GM12865 (cell line): ENCODE data around the gene SEPTIN1.

Experiments
- DNase-seq: peaks from one replicate; pipeline ENCODE4 v3.0.0; 2010; ENCODE audit warnings: low read depth
- H3K4me3 ChIP-seq: 2 replicates; pipeline ENCODE4 v1.5.1; 2011; ENCODE audit warnings: mild to moderate bottlenecking, low read depth, low read length, control low read depth
- TF ChIP-seq, protein P1 (sequence below): IDR thresholded peaks from 2 replicates; pipeline ENCODE4 v1.5.1; 2011; ENCODE audit warnings: low read length, control low read depth, low read depth, inconsistent platforms; ENCODE audit not compliant: insufficient read depth; ENCODE audit errors: missing control alignments

SEPTIN1 gene

DNA sequence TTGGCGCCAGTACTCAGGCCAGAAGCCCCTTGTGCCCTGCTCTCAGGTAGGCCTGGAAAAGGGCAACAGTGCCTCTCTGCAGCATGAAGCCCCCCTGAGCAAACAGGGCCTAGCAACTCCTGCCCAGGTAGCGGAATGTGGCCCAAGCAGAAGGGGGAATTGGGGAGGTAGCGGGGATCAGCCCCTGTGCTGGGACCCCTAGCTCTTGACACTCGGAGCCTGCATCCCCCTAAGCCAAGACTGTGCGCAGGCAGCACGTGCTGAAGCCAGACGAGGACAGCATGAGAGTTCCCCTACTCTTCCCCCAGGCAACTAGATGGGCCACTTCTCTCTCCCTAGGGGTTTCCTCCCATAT is 26.4 kb downstream of the SEPTIN1 start:
- no peak for DNase-seq
- H3K4me3 ChIP-seq, result peak overlapping the region; percentile 96
- TF ChIP-seq, protein P1, sequence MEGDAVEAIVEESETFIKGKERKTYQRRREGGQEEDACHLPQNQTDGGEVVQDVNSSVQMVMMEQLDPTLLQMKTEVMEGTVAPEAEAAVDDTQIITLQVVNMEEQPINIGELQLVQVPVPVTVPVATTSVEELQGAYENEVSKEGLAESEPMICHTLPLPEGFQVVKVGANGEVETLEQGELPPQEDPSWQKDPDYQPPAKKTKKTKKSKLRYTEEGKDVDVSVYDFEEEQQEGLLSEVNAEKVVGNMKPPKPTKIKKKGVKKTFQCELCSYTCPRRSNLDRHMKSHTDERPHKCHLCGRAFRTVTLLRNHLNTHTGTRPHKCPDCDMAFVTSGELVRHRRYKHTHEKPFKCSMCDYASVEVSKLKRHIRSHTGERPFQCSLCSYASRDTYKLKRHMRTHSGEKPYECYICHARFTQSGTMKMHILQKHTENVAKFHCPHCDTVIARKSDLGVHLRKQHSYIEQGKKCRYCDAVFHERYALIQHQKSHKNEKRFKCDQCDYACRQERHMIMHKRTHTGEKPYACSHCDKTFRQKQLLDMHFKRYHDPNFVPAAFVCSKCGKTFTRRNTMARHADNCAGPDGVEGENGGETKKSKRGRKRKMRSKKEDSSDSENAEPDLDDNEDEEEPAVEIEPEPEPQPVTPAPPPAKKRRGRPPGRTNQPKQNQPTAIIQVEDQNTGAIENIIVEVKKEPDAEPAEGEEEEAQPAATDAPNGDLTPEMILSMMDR, result no peak

DNA sequence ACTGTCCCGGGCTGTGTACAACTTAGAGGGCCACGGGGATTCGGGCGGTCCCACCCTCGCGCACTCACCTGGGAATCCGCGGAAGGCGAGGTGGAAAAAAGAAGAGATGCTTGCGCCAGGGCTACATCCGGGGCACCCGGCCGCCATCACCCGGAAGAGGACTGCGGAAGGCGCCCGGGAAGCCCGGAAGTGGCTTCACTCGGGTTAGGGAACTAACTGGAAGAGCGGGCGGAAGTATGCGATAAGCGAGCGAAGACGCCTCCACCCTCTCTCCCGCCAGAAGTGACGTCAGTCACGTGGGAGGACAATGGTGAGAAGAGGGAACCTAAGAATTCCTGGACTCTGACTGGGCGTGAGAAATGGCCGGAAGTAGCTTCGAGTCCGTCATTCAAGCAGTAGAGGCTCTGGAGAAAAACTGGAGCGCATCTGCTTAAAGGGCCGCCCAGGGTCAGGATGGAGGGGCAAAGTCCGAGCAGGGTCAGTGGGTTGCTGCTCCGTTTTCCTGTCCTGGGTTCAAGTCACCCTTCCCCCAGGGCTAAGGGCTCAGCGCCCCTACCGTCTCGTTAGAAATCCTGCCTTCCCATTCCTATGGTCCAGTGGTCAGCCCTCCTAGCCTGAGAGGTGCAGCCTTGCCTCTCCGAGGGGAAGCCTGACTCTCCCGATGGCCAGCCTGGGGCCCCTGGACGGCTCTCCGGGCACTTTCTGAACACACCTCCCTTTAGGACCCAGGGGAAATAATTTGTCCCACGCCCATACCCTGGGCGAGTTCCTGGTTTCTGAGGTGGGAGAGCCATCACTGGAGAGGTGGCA is 27.0 kb downstream of the SEPTIN1 start, which contains the start of gene CD2BP2:
Gene CD2BP2 (minus strand): TSS at position 165 of the 810 bp plus-strand sequence. CDS start 627 bp downstream, outside the sequence.
- H3K4me3 ChIP-seq, result peak within 1 kb of the TSS; percentile 96
- DNase-seq, result peak; percentile 98
- TF ChIP-seq, protein P1, result no peak

DNA sequence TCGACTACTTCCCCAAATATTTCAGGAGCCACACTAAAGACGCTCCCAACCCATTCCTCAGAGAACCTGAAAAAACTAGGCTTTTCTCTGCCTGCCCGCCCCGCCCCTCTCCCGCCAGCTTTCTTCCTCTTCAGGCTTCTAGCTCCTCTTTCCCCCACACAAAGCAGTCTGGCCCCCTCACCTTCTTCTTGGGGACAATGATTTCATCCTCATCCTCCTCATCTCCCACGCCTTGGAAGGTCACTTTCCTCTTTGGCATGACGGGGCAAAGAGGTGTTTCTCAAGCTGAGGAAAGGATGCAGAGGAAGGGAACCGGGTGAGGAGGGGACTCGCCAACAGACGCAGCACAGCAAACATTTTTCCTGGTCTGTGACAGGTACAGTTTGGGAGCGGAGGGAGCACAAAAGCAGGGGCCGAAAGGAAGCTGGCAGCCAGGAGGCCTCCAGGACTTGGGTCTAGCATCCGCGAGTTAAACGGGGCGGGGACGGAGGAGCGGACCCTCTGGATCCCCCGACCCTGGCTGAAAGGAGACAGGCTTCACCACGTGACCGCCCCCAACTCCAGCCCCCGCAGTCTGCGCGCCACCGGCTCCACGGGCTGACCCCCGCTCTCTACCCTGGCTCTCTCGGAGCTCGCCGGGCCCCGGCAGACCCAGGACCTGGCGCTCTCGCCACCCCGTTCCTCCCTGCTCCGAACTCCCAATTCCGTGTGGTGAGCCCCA is 27.8 kb downstream of the SEPTIN1 start:
- TF ChIP-seq, protein P1, result no peak
- peak overlapping the region; percentile 96 for H3K4me3 ChIP-seq
- no peak for DNase-seq

DNA sequence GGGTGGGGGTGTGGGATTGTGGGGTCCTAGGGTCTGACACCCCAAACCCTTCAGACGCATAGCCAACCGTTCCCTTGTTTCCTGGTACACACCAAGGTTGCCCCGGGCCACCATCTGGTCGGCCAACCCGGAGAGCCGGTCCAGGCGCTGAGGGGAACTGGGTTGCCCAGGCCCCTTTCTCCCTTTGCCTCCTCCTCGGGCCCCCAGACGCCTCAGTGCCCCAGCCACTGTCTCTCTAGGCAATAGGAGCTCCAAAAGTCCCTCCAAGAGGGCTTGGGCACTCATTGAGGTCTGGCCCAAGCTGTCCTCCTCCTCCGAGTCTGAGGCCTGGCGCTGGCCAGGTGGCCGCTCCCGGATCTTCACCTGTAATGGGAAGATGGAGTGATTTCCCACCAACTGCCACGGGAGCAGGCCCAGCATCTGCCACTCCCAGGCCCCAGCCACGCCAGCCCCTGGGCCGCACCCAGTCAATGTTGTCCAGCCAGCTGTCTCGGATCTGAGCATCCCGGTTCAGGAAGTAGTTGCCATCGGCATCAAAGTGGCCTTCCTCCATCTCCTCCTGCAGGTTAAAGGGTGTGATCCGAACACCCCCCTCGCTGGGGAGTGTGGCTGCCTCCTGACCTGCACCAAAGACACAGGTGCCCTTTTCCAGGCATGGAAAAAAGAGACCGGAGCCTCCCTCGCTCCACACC is 28.8 kb downstream of the SEPTIN1 start:
- no peak overlapping the region for H3K4me3 ChIP-seq
- DNase-seq, result no peak
- TF ChIP-seq, protein P1, result no peak

DNA sequence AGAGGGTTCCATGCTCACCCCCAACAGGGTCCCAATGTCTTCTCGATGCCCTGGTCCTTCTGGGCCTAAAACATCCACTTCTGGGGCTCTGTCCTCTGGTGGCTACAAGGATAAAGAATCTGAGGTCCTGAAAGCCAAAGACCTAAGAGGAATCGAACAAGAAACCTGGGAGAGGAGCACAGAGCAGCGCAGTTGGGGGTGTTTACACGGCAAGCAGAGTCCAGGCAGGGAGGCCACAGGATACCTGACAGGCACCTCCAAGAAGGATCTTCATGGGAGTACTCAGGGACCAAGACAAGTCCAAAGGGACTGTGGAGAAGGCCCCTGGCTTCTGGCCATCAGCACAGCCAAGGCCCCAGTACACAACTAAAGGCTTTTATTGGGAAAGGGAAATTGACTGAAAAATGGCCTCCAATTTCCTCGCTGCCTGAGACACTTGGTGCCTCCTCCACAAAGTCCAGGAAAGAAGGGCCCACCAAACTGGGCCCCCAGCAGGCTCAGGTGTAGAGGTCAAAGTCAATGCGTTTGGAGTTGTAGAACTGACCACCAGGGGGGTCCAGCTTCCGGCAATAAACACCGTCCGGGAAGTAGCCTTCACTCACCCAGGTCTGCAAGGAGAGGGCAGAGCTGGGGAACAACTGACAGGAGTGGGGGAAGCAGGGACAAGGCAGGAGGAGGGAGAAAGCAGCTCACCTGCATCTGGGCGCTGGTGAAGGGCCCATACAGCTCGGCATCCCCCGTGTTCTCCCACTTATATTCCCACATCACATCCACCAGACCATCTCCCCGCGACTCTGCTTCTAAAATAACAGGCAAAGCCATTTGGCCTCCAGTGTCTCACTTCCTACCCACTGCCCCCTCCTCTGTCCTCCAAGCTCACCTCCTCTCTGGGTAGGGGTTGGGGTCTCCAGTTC is 29.6 kb downstream of the SEPTIN1 start:
- no peak for DNase-seq
- H3K4me3 ChIP-seq, result no peak overlapping the region
- TF ChIP-seq, protein P1, result no peak
